GM21447 (cell line): ENCODE results near the gene CATSPERZ.

ENCODE experiments used
- ATAC-seq: cut with Tn5 transposase; IDR thresholded peaks from one replicate; pipeline ENCODE4 v1.9.1; 2021; ENCODE audit not compliant: unreplicated experiment

The CATSPERZ gene

DNA sequence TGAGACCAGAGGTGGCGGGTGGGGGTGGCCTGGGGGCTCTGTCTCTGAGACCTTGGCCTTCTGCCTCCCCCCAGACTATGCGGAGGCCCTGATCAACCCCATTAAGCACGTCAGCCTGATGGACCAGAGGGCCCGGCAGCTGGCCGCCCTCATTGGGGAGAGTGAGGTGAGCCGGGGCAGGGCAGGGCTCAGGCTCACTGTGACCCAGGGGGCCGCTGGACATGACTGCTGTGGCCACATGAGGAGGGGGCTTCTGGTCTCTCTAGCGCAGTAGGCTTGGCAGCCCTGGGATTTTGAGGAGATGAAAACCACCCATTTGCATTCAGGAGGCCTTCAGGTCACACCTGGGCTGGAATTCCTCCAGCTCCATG lies 36.2 kb upstream of the CATSPERZ start:
- ATAC-seq = no peak

DNA sequence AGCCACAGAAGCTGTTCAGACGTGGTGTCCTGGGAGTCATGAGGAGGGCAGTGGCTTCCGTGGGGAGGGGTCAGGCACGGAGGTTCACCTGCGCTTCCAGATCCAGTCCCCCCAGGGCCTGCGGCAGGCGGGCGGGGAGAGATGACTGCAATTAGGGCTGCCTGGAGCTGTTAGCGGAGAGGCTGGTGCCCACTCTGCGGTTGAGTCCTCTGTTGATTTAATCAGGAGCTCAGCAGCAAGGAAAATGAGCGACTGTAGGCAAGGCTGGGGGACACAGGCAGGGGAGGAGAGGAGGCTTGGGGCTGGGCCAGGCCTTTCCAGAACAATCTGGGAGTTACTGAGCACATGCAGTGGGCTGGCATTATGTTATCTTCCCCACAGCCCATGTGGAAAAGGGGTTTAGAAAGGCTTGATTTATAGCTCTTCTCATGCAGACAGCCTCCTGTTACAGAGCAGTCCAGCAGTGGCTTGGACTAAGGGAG lies 35.7 kb upstream of the CATSPERZ start:
- ATAC-seq = no peak

DNA sequence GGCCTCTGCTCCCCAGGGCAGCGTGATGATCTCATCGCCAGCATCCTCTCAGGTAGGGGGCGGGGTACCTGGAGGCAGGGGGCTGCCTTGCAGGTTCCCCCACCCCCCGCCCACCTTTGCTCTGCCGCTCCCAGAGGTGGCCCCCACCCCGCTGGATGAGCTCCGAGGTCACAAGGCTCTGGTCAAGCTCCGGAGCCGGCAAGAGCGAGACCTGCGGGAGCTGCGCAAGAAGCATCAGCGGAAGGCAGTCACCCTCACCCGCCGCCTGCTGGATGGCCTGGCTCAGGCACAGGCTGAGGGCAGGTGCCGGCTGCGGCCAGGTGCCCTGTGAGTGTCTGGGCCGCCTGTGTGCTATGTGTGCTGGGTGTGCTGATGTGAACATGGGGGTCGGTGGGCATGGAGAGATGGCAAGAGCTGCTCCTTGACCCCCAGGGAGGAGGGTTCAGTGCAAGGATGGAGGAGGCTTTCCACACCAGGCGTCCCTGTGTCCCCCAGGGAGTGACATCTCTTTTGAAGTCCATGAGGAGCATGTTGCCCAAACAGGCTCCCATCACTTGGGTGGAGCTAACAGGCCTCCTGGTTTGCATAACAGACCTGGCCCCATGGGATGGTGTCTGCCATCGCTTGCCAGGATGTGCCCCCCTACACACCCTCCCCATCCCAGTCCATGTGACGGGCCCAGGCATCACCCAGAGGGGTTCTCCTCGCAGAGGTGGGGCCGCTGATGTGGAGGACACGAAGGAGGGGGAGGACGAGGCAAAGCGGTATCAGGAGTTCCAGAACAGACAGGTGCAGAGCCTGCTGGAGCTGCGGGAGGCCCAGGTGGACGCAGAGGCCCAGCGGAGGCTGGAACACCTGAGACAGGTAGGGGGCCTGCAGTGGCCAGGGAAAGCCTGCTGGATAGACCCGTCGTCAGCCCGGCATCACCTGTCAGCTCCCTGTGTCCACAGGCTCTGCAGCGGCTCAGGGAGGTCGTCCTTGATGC lies 34.7 kb upstream of the CATSPERZ start:
- ATAC-seq = no peak

DNA sequence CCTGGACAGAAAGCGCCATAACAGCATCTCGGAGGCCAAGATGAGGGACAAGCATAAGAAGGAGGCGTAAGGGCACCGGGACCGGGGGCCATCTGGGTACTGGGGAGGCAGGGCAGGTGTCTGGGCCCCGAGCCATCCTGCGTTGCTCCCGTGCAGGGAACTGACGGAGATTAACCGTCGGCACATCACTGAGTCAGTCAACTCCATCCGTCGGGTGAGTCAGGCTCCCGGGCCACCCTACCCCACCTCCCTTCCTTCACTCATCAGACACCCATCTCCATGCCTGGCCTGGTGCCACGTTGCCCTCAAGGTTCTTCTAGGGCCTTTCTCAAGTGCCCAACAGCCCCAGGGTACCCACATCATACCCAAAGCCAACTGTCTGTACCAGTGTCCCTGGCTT lies 33.8 kb upstream of the CATSPERZ start:
- no peak for ATAC-seq

DNA sequence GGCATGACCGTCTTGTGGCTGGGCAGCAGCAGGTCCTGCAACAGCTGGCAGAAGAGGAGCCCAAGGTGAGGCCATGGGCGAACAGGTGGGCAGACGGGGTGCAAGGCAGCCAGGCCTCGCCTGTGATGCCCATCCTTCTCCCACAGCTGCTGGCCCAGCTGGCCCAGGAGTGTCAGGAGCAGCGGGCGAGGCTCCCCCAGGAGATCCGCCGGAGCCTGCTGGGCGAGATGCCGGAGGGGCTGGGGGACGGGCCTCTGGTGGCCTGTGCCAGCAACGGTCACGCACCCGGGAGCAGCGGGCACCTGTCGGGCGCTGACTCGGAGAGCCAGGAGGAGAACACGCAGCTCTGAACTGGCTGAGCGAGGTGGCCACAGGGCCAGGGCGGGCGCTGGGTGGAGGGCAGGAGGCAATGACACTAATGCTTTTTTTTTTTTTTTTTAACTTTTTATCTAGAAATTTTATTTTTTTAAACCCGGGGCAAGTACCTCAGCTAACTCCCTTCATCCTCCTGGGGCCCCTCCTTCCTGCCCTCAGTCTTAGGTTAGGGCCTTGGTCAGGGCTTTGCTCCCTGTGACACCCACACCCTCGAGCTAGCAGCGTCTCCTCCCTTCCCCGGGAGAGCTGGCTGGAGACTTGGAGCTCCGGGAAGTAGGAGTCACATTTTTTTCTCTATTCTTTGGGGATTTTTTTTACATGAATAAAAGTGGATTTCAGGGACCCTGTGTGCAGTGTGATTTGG lies 32.8 kb upstream of the CATSPERZ start:
- ATAC-seq = no peak

DNA sequence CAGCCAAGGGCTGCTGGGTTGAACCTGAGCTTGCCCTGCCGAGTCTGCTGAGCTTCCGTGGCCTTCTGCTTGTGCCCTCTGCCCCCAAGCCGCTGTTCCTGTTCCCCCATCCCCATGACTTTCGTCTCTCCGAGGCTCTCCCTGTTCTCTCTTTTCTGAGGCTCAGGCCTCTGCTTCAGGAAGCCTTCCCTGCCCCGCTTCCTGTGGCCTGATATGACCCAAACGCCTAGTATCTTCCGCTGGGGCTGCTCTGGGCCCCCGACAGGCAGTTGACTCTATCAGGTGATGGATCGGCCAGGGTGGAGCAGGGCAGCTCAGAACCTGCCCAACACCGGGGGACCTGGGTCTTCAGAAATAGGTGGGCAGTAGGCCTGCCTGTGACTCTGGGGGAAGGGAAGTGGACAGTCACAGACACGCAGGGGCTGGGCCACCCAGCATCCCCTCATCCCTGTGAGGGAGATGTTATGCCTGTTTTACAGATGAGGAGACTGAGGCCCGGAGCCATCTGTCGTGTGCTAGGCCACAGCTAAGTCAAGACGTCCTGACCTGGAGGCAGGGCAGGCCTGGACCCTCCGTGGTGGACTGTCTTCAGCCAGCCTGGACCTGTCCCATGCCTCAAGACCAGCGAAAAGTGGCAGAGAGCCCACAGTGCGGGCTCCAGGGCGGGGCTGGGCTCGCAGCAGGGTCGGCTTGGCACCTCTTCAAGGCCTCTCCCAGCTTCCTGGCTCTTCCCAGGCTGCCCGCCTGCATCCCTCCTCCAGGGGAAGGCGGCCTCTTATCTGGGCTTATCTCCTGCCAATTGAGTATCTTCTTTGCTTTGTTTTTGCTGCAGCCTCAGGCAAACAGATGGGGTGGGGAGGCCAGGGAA lies 31.9 kb upstream of the CATSPERZ start:
- ATAC-seq = no peak

DNA sequence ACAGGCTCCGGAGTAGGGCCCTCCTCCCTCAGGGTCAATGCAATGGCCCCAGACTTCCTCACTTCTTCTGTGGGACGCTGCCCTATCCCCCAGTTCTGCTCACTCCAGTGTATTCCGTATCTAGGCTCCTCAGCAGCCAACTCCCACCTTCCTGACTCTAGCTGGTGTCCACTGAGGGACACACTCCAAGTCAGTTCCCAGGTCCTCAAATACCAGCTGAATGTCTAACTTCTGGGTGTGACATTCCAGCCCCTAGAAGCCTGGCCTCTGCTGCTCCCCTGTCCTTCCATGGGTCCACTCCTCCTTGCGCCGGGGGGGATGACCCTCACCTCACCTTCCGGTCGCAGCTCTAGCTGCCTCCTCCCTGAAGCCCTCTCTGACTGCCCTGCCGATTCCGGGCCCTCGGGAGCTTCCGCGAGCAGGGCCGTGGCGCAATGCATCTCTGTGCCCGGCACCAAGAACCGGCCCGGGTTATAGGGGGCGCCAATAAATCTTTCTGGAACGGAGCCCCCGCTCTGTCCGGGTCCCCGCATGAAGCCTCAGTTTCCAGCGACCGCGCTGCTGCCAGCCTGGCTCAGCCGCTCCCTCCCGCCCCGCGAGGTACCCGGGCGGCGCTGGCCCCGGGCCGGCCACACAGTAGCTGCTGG lies 31.1 kb upstream of the CATSPERZ start:
- ATAC-seq = peak; percentile 6

DNA sequence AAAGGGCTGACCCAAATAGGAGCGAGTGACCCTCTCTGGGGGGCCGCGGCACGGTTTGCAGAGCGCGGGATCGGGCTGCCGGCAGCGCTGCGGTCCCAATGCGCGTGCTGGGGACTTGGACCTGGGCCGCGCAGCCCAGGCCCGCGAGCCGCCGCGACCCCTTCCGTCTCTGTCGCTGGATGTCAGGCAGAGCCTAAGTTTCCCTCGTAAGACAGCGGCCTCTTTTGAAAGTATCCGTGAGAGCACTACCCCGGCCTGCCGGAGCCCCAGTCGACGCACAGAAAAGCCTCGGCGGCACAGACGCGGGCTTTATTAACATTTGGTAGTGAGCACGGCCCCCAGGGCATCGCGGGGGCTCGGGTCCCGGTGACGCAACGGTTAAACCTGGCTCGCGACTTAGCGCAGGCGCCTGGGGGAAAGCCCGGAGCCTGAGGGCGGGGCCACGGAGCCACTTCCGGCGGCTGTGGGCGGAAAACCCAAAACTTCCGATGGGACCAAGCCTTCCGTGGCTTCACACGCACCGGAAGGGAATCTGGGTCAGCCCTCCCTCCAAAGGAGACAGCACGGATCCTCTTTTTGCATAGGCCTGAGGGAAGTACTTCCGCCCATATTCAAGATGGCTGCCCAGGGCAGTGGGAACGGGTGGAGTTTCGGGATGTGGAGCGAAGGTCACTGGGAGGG lies 30.5 kb upstream of the CATSPERZ start:
- peak; percentile 66 for ATAC-seq

DNA sequence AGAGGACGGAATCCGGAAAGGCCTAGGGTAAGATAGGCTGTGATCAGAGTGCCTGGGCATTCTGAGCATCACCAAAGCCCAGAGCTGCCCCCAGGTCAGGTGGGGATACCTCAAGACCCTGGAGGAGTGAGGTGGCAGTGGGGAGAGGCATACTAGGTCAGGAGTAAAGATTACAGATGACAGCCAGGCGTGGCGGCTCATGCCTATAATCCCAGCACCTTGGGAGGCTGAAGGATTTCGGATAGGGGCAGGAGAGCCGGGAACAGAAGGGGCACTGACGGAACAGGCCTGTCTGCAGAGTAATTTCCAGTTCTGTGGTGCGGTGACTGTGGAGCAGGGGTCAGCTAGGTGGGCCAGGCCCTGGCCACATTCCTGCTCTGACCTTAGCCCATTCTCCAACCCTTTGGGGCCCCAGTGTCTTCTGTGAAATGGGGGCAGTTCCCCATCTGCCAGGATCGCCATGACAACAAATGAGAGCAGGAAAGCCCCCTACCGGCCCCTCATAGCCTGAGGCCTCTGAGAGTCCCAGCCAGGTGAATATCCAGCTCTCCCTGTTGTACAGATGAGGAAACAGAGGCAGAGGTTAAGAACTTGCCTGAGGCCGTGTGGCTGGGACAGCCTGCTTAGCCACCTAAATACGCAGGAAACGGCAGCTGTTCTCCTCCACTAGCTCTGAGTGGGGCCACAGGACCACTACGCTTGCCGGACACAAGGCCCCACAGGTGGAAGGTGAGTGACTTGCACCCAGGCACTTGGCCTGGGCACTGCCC lies 24.9 kb upstream of the CATSPERZ start:
- no peak for ATAC-seq

DNA sequence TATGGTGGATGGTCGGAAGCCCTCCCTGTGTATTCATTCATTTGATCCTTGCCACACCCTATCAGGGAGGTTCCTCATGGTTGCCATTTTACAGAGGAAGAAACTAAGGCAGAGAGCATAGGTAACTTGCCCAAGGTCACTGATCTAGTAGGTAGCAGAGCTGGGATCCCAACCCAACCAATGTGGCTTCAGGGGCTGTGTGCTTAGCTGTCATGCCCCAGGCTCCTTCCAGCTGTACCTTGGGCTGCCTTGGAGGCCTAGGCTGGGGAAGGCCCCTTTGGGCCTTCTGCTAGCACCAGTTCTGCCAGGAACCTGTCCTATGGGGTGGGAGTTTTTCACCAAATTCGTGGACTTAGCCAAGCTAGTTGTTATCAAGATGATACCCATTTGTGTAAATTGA lies 24.3 kb upstream of the CATSPERZ start:
- ATAC-seq = no peak

DNA sequence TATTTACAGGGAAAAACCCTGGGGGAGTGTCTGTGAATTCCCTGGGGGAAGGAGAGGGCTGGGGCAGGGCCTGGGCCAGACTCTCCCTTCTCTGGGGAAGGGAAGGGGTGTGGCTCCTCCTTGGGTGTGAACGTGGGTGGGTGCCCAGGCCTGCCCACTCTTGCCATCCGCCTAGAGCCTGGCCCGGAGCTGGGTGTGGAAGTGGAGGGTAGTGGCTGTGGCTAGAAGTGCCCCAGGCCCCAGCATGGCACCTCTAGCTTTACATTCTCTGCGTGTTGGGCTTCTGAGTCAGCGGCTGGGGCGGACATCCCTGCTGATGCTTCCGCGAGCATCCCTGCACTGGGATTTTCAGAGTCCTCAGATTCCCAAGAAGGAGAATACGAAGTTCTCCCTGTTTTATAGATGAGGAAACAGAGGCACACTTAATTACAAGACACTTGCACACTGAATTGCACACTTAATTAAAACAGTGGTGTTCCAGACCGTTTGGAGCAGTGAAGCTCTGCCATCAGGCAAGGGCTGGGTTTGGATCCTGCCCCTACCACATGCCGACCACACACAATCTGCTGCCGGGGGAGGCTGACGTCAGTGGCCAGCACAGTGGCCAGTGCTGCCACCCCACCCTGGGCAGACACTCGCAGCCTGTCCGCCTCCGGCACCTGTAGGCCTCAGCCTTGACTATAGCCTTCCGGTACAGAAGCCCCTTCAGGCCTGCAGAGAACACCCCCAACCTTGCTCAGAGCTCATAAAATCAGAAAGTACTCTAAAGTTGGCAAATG lies 23.3 kb upstream of the CATSPERZ start:
- no peak for ATAC-seq

DNA sequence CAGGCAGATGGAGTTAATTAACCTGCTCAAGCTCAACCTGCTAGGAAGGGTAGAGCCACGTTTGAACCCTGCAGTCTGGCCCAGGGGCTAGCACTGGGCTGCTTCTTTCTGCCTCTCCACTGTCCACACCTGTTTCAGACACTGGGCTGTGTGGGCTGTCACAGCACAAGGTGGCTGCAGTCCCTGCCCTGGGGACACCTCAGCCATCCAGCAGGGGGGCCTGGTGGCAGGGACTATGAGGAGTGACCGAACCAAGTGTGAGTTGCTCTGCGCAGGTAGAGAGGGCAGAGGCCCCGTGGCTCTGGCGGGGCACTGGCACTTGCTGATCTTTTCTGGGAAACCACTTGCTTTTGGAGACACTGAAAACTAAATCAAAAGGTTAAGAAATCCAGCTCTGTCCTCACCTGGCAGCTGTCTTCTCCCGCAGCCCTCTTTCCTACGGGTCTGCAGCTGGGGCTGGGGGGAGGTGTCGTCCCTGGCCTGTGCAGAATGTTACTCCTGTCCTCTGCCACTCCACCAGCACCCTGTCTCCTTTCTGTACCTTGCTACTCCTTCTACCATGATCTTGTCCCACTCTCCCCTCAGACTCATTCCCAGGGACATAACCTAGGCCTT lies 21.5 kb upstream of the CATSPERZ start:
- no peak for ATAC-seq

DNA sequence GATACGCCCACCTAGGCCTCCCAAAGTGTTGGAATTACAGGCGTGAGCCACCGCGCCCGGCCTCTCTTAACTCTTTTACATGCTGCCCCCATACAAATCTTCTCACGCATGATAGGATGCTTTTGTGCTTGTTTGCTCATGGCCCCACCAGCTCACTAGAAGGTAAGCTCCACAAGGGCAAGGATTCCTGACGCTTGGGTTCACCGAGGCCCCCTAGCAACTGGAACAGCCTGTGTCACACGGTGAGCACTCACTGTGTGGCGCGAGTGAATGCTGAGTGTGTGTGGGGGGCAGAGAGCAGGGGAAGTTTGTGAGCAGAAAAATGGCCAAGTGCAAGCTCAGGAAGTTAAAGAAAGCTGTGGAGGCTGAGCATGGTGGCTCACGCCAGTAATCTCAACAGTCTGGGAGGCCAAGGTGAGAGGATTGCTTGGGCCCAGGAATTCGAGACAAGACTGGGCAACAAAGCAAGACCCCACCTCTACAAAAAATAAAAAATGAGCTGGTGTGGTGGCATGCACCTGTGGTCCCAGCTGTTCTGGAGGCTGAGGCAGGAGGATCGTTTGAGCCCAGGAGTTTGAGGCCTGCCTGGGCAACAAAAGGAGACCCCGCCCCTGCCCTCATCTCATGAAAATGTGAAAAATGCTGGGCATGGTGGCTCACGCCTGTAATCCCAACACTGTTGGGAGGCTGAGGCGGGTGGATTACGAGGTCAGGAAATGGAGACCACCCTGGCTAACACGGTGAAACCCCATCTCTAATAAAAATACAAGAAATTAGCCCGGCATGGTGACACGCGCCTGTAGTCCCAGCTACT lies 18.0 kb upstream of the CATSPERZ start:
- ATAC-seq = no peak

DNA sequence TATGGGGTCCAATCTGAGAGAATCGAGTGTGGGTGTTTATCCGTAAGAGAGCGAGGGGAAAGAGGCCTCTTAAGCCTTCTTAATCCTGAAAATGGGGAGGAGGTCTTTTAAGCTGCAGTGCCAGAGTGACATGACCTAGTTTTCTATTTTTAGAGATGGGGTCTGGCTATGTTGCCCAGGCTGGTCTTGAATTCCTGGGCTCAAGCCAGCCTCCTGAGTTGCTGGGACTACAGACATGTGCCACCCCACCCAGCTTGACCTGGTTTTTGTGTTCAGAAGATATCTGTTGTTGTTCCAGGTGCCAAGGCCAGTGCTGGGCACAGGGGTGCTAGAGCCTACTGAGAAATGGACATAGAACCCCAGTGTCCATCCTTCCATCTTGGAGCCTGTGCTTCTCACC lies 17.1 kb upstream of the CATSPERZ start:
- no peak for ATAC-seq

DNA sequence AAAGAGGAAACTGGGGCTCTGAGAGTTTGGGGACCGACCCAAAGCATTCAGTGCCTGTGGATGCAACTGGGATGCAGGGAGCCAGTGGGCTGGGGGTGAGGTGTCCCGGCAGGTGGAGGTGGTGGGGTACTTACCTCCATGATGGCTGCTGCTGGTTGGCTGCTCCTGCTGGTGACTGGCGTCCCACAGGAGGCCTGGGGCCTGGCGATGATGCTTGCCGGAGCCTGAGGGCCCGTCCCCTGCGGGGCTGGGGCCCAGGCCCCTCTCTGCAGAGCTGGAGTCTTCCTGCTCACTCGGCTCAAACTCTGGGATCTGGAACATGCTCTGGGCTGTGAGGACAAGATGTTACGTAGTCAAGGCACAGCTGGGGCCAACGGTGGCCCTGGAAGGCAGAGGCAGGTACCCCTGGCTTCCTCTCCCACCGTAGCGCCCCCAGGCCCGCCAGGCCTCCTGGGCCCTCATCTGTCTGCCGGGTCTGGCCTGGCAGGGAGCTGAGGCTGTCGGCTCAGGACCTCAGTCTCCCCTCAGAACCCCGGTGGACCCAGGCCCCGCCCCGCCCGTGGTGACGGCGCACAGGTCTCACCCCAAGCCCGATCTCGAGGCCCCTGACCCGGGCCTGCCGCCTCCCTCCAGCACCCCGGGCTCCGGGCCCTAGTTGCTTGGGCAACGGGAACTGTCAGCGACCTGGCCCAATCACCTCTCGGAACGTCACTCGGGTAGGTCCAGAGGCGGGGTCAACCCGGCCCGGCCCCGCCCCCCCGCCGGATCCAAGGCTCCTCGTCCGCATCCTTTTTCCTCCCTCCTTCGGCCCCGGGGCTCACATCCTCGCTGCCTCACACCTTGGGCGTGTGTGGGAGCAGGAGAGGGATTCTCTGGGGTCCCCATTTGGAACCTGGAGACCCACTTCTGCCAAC lies 15.9 kb upstream of the CATSPERZ start, which contains the start of gene BAD:
TSS of gene BAD (minus strand) at position 618 of the 914 bp plus-strand sequence. CDS start at position 321, 297 bp downstream.
- ATAC-seq = peak; percentile 74
